Stimulated activated CD4-positive, alpha-beta T cell treated with anti-CD3 and anti-CD28 coated beads, Interleukin-15, amount 100 ng/mL, for 24 hours (primary cell): Measurements from ENCODE around the gene DUSP1.

ENCODE experiments used
- DNase-seq: peaks from one replicate; pipeline ENCODE4 v3.0.0-alpha.2; 2020

DUSP1 gene

GRCh38 chr5:172723508-172723907, 47.5 kb downstream of the DUSP1 start:
- no peak for DNase-seq

GRCh38 chr5:172722327-172722815, 48.6 kb downstream of the DUSP1 start:
- no peak for DNase-seq

GRCh38 chr5:172721455-172722326, 49.3 kb downstream of the DUSP1 start:
- DNase-seq, result no peak

- no peak for DNase-seq
These were observed 50.3 kb downstream of the DUSP1 start for GRCh38 chr5:172720655-172721054.

- DNase-seq, result no peak
These were observed 51.8 kb downstream of the DUSP1 start for GRCh38 chr5:172719211-172719610.

GRCh38 chr5:172718527-172719114, 52.4 kb downstream of the DUSP1 start:
- no peak for DNase-seq
